GM19240 (cell line): Measurements from ENCODE around the gene ADAP1.

ENCODE experiments used
- DNase-seq: peaks from one replicate; pipeline ENCODE4 v3.0.0; 2011; ENCODE audit warnings: low spot score; ENCODE audit not compliant: insufficient read length

The ADAP1 gene

GRCh38 chr7:865921-866320 is 88.6 kb downstream of the ADAP1 start:
- DNase-seq: no peak

- DNase-seq: no peak
These were observed 91.4 kb downstream of the ADAP1 start for GRCh38 chr7:863106-863505.

- no peak for DNase-seq
These were observed 92.3 kb downstream of the ADAP1 start for GRCh38 chr7:862157-862556.

GRCh38 chr7:861222-861621 is 93.3 kb downstream of the ADAP1 start:
- DNase-seq: no peak

- no peak for DNase-seq
These were observed 94.3 kb downstream of the ADAP1 start for GRCh38 chr7:860149-860548.

- DNase-seq: no peak
These were observed 95.0 kb downstream of the ADAP1 start for GRCh38 chr7:859359-860030.

- no peak for DNase-seq
These were observed 96.8 kb downstream of the ADAP1 start for GRCh38 chr7:857661-858060.

GRCh38 chr7:856444-857095 is 97.9 kb downstream of the ADAP1 start:
- no peak for DNase-seq

GRCh38 chr7:855686-856369 is 98.7 kb downstream of the ADAP1 start:
- no peak for DNase-seq

- no peak for DNase-seq
These were observed 100.2 kb downstream of the ADAP1 start for GRCh38 chr7:854118-854775.

- no peak for DNase-seq
These were observed 100.9 kb downstream of the ADAP1 start for GRCh38 chr7:853366-854117.

- DNase-seq: no peak
These were observed 103.3 kb downstream of the ADAP1 start for GRCh38 chr7:851204-851603.

- no peak for DNase-seq
These were observed 104.7 kb downstream of the ADAP1 start for GRCh38 chr7:849781-850180.

GRCh38 chr7:849145-849544 is 105.3 kb downstream of the ADAP1 start:
- no peak for DNase-seq
